GM23338 (cell line): ENCODE measurements around the gene TMEM132A. TPM values are rescaled to one million over a fixed set of nuclear protein-coding genes. Genes with fewer than 3 reads are reported as not detected.

Source experiments
- ATAC-seq: fragments of 200-7000 bp; cut with Tn5 transposase; 3 replicates; pipeline ENCODE4 v1.9.1; 2020
- DNase-seq: peaks from one replicate; pipeline ENCODE4 v3.0.0-alpha.2; 2015; ENCODE audit warnings: low spot score
- H2AFZ ChIP-seq: fragments of 200-600 bp; sonication (generic); 2 replicates; pipeline ENCODE4 v1.8.0; 2016; ENCODE audit warnings: antibody characterized with exemption, mild to moderate bottlenecking, moderate library complexity
- H3F3A ChIP-seq: fragments of 200-600 bp; sonication (generic); replicated peaks from 2 replicates; pipeline ENCODE4 v1.8.0; 2017; ENCODE audit warnings: antibody characterized with exemption, mixed run types, low read depth
- H3K27ac ChIP-seq: fragments of 200-600 bp; sonication (generic); 2 replicates; pipeline ENCODE4 v1.6.1; 2016; ENCODE audit warnings: low read depth
- H3K27me3 ChIP-seq: fragments of 200-600 bp; sonication (generic); 2 replicates; pipeline ENCODE4 v1.8.0; 2016; ENCODE audit warnings: mild to moderate bottlenecking, mixed run types, moderate library complexity; ENCODE audit not compliant: insufficient read depth
- H3K36me3 ChIP-seq: fragments of 200-600 bp; sonication (generic); 2 replicates; pipeline ENCODE4 v1.8.0; 2016; ENCODE audit warnings: mild to moderate bottlenecking; ENCODE audit not compliant: insufficient read depth
- H3K4me1 ChIP-seq: fragments of 200-600 bp; sonication (generic); 2 replicates; pipeline ENCODE4 v1.8.0; 2016; ENCODE audit warnings: mild to moderate bottlenecking, moderate library complexity; ENCODE audit not compliant: insufficient read depth
- H3K4me2 ChIP-seq: fragments of 200-600 bp; sonication (generic); 2 replicates; pipeline ENCODE4 v1.7.1; 2017; ENCODE audit warnings: mixed run types
- H3K4me3 ChIP-seq: fragments of 200-600 bp; sonication (generic); 2 replicates; pipeline ENCODE4 v1.6.1; 2016; ENCODE audit warnings: mixed run types
- H3K79me2 ChIP-seq: fragments of 200-600 bp; sonication (generic); replicated peaks from 2 replicates; pipeline ENCODE4 v1.8.0; 2017; ENCODE audit warnings: mild to moderate bottlenecking; ENCODE audit not compliant: insufficient read depth
- H3K9me2 ChIP-seq: fragments of 200-600 bp; sonication (generic); 2 replicates; pipeline ENCODE4 v1.8.0; 2017; ENCODE audit not compliant: insufficient read depth
- H4K20me1 ChIP-seq: fragments of 200-600 bp; sonication (generic); replicated peaks from 2 replicates; pipeline ENCODE4 v1.8.0; 2017; ENCODE audit warnings: mild to moderate bottlenecking; ENCODE audit not compliant: insufficient read depth
- H3K27ac Mint-ChIP-seq: 2 replicates; pipeline ENCODE4 v1.8.0; 2020; ENCODE audit warnings: inconsistent platforms, mild to moderate bottlenecking, moderate library complexity, mixed read lengths
- H3K27me3 Mint-ChIP-seq: 3 replicates; pipeline ENCODE4 v1.8.0; 2022; ENCODE audit warnings: low read depth, mild to moderate bottlenecking, moderate library complexity, mixed read lengths, inconsistent platforms; ENCODE audit not compliant: insufficient read depth, poor library complexity
- H3K36me3 Mint-ChIP-seq: 3 replicates; pipeline ENCODE4 v1.8.0; 2021; ENCODE audit warnings: low read depth, mild to moderate bottlenecking, inconsistent platforms, moderate library complexity, mixed read lengths
- H3K4me1 Mint-ChIP-seq: 3 replicates; pipeline ENCODE4 v1.8.0; 2020; ENCODE audit warnings: mild to moderate bottlenecking, inconsistent platforms, mixed read lengths
- H3K4me3 Mint-ChIP-seq: 3 replicates; pipeline ENCODE4 v1.8.0; 2021; ENCODE audit warnings: moderate library complexity, mild to moderate bottlenecking, inconsistent platforms, mixed read lengths
- H3K9me3 Mint-ChIP-seq: 3 replicates; pipeline ENCODE4 v1.8.0; 2020; ENCODE audit warnings: moderate library complexity, mild to moderate bottlenecking, inconsistent platforms, mixed read lengths
- CREB1 ChIP-seq: fragments of 250-450 bp; sonication (Bioruptor Pico); IDR thresholded peaks from 2 replicates; pipeline ENCODE4 v1.5.0; 2020; ENCODE audit warnings: low read depth, mild to moderate bottlenecking, moderate library complexity
- EZH2 ChIP-seq: fragments of 200-600 bp; sonication (generic); IDR thresholded peaks from one replicate; pipeline ENCODE4 v1.8.0; 2017; ENCODE audit warnings: antibody characterized with exemption, mild to moderate bottlenecking, low read depth; ENCODE audit not compliant: unreplicated experiment
- EZH2phosphoT487 ChIP-seq: fragments of 200-600 bp; sonication (generic); IDR thresholded peaks from one replicate; pipeline ENCODE4 v1.8.1; 2018; ENCODE audit warnings: antibody characterized with exemption; ENCODE audit not compliant: unreplicated experiment
- NANOG ChIP-seq: IDR thresholded peaks from 2 replicates; pipeline ENCODE4 v1.6.1; 2016; ENCODE audit warnings: antibody characterized with exemption, borderline replicate concordance
- POLR2AphosphoS5 ChIP-seq: IDR thresholded peaks from 2 replicates; pipeline ENCODE4 v1.6.1; 2016; ENCODE audit warnings: antibody characterized with exemption, low read depth
- REST ChIP-seq: IDR thresholded peaks from one replicate; pipeline ENCODE4 v1.6.1; 2018; ENCODE audit warnings: antibody characterized with exemption; ENCODE audit not compliant: unreplicated experiment
- ZNF114 ChIP-seq: fragments of 250-450 bp; sonication (Bioruptor Pico); IDR thresholded peaks from 2 replicates; pipeline ENCODE4 v1.5.0; 2020; ENCODE audit warnings: mild to moderate bottlenecking, moderate library complexity
- ZNF331 ChIP-seq: fragments of 250-450 bp; sonication (Bioruptor Pico); IDR thresholded peaks from 2 replicates; pipeline ENCODE4 v1.5.0; 2020; ENCODE audit warnings: low read depth, mild to moderate bottlenecking, moderate library complexity
- polyA plus RNA-seq: library from polyadenylated mRNA; unstranded; fragments of >200 nt; fragmentation: Nextera tagmentation; extraction: Ambion mirVana; gene quantifications from 2 replicates; pipeline ENCODE4 v1.2.1, GENCODE V29; 2016
- total RNA-seq: library from RNA; depleted of rRNA; stranded (reverse); fragments of >200 nt; shearing (Covaris generic); gene quantifications from 2 replicates; pipeline ENCODE4 v1.2.3, GENCODE V29; 2014
- TF ChIP-seq, protein P1 (sequence below): fragments of 250-450 bp; sonication (Bioruptor Pico); IDR thresholded peaks from 2 replicates; pipeline ENCODE4 v1.5.0; 2020; ENCODE audit warnings: mild to moderate bottlenecking, moderate library complexity
- TF ChIP-seq, protein P2 (sequence below): IDR thresholded peaks from 2 replicates; pipeline ENCODE4 v1.6.1; 2016; ENCODE audit warnings: antibody characterized with exemption
- TF ChIP-seq, protein P3 (sequence below), 2 experiments: fragments of 200-600 bp in 1 of 2; sonication (generic) in 1 of 2; conservative IDR thresholded peaks; 2 replicates each; pipeline versions ENCODE4 v1.5.1 to v1.6.1; 2016 to 2017; ENCODE audit warnings: antibody characterized with exemption in 2 of 2, low read depth in 2 of 2, mild to moderate bottlenecking in 2 of 2, moderate library complexity in 1 of 2

Gene TMEM132A
- total and polyA plus RNA-seq, 2 experiments from 2014 or later, result 36.2 to 96.6 TPM

GRCh38 chr11:60910711-60911380 lies 13.4 kb upstream of the TMEM132A start:
- H3F3A ChIP-seq, result peaks cover 9% of the 10 kb centered on the region; the same call in 1 of the 2 replicates
- Mint-ChIP-seq H3K4me1 (peaks cover 26% of the 10 kb centered on the region), H3K4me3 (no peak overlapping the region), H3K27me3 (peaks cover 4% of the 10 kb centered on the region), H3K27ac (no peak overlapping the region), H3K36me3 (peaks cover under 1% of the 10 kb centered on the region; the same call in 1 of the 3 replicates), H3K9me3 (no peaks in the 10 kb centered on the region; the same call in 2 of the 3 replicates)
- peaks cover 3% of the 10 kb centered on the region for H3K79me2 ChIP-seq
- H3K4me3 ChIP-seq, result no peak overlapping the region
- H3K27ac ChIP-seq, result no peak overlapping the region
- H3K9me2 ChIP-seq, result no peaks in the 10 kb centered on the region
- H3K4me2 ChIP-seq, result no peak overlapping the region
- DNase-seq (peak; percentile 8), ATAC-seq (no peak)
- no peak overlapping the region for H2AFZ ChIP-seq
- no peaks in the 10 kb centered on the region for H3K27me3 ChIP-seq
- no peaks in the 10 kb centered on the region for H3K36me3 ChIP-seq
- TF ChIP-seq EZH2phosphoT487, result no peak
- no peak for TF ChIP-seq ZNF331
- no peak for TF ChIP-seq REST
- TF ChIP-seq EZH2, result no peak
- TF ChIP-seq, protein P1, sequence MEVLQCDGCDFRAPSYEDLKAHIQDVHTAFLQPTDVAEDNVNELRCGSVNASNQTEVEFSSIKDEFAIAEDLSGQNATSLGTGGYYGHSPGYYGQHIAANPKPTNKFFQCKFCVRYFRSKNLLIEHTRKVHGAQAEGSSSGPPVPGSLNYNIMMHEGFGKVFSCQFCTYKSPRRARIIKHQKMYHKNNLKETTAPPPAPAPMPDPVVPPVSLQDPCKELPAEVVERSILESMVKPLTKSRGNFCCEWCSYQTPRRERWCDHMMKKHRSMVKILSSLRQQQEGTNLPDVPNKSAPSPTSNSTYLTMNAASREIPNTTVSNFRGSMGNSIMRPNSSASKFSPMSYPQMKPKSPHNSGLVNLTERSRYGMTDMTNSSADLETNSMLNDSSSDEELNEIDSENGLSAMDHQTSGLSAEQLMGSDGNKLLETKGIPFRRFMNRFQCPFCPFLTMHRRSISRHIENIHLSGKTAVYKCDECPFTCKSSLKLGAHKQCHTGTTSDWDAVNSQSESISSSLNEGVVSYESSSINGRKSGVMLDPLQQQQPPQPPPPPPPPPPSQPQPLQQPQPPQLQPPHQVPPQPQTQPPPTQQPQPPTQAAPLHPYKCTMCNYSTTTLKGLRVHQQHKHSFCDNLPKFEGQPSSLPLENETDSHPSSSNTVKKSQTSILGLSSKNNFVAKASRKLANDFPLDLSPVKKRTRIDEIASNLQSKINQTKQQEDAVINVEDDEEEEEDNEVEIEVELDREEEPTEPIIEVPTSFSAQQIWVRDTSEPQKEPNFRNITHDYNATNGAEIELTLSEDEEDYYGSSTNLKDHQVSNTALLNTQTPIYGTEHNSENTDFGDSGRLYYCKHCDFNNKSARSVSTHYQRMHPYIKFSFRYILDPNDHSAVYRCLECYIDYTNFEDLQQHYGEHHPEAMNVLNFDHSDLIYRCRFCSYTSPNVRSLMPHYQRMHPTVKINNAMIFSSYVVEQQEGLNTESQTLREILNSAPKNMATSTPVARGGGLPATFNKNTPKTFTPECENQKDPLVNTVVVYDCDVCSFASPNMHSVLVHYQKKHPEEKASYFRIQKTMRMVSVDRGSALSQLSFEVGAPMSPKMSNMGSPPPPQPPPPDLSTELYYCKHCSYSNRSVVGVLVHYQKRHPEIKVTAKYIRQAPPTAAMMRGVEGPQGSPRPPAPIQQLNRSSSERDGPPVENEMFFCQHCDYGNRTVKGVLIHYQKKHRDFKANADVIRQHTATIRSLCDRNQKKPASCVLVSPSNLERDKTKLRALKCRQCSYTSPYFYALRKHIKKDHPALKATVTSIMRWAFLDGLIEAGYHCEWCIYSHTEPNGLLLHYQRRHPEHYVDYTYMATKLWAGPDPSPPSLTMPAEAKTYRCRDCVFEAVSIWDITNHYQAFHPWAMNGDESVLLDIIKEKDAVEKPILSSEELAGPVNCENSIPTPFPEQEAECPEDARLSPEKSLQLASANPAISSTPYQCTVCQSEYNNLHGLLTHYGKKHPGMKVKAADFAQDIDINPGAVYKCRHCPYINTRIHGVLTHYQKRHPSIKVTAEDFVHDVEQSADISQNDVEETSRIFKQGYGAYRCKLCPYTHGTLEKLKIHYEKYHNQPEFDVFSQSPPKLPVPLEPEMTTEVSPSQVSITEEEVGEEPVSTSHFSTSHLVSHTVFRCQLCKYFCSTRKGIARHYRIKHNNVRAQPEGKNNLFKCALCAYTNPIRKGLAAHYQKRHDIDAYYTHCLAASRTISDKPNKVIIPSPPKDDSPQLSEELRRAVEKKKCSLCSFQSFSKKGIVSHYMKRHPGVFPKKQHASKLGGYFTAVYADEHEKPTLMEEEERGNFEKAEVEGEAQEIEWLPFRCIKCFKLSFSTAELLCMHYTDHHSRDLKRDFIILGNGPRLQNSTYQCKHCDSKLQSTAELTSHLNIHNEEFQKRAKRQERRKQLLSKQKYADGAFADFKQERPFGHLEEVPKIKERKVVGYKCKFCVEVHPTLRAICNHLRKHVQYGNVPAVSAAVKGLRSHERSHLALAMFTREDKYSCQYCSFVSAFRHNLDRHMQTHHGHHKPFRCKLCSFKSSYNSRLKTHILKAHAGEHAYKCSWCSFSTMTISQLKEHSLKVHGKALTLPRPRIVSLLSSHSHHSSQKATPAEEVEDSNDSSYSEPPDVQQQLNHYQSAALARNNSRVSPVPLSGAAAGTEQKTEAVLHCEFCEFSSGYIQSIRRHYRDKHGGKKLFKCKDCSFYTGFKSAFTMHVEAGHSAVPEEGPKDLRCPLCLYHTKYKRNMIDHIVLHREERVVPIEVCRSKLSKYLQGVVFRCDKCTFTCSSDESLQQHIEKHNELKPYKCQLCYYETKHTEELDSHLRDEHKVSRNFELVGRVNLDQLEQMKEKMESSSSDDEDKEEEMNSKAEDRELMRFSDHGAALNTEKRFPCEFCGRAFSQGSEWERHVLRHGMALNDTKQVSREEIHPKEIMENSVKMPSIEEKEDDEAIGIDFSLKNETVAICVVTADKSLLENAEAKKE (CRISPR knock-in tag), result no peak
- TF ChIP-seq, protein P2, sequence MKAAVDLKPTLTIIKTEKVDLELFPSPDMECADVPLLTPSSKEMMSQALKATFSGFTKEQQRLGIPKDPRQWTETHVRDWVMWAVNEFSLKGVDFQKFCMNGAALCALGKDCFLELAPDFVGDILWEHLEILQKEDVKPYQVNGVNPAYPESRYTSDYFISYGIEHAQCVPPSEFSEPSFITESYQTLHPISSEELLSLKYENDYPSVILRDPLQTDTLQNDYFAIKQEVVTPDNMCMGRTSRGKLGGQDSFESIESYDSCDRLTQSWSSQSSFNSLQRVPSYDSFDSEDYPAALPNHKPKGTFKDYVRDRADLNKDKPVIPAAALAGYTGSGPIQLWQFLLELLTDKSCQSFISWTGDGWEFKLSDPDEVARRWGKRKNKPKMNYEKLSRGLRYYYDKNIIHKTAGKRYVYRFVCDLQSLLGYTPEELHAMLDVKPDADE, result no peak
- no peak for TF ChIP-seq POLR2AphosphoS5
- TF ChIP-seq, protein P3, sequence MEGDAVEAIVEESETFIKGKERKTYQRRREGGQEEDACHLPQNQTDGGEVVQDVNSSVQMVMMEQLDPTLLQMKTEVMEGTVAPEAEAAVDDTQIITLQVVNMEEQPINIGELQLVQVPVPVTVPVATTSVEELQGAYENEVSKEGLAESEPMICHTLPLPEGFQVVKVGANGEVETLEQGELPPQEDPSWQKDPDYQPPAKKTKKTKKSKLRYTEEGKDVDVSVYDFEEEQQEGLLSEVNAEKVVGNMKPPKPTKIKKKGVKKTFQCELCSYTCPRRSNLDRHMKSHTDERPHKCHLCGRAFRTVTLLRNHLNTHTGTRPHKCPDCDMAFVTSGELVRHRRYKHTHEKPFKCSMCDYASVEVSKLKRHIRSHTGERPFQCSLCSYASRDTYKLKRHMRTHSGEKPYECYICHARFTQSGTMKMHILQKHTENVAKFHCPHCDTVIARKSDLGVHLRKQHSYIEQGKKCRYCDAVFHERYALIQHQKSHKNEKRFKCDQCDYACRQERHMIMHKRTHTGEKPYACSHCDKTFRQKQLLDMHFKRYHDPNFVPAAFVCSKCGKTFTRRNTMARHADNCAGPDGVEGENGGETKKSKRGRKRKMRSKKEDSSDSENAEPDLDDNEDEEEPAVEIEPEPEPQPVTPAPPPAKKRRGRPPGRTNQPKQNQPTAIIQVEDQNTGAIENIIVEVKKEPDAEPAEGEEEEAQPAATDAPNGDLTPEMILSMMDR (conservative IDR thresholded peaks at IDR 0.05; ENCODE audit: low read depth in 2 of 2), result no peak
- TF ChIP-seq CREB1, result no peak
- TF ChIP-seq ZNF114, result no peak
- no peak for TF ChIP-seq NANOG
- H3K4me1 ChIP-seq, result peaks cover 12% of the 10 kb centered on the region
- no peaks in the 10 kb centered on the region for H4K20me1 ChIP-seq
